Measurements from ENCODE around the gene AKAP13.

Gene AKAP13

DNA sequence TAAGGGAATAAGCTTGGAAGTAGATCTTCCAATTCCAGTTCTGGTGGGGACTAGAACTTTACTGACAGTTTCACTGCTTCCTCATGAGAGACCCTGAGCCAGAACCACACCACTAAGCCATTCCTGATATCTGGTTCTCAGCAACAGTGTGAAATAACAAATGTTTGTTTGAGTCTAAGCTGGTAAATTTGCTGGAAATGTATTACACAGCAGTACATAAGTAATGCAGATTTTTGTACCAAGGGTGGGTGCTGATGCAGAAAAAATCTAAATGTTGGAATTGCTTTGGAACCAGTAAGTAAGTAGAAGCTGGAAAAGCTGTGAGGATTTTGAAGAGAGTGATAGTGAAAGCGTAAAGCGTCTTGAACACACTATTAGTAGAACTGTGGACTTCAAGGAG is 14.4 kb upstream of the AKAP13 start:
- TF ChIP-seq, protein P1, sequence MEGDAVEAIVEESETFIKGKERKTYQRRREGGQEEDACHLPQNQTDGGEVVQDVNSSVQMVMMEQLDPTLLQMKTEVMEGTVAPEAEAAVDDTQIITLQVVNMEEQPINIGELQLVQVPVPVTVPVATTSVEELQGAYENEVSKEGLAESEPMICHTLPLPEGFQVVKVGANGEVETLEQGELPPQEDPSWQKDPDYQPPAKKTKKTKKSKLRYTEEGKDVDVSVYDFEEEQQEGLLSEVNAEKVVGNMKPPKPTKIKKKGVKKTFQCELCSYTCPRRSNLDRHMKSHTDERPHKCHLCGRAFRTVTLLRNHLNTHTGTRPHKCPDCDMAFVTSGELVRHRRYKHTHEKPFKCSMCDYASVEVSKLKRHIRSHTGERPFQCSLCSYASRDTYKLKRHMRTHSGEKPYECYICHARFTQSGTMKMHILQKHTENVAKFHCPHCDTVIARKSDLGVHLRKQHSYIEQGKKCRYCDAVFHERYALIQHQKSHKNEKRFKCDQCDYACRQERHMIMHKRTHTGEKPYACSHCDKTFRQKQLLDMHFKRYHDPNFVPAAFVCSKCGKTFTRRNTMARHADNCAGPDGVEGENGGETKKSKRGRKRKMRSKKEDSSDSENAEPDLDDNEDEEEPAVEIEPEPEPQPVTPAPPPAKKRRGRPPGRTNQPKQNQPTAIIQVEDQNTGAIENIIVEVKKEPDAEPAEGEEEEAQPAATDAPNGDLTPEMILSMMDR (IDR thresholded peaks at IDR 0.05; ENCODE audit: unreplicated experiment in 3 of 3), result no peak
- no peak overlapping the region for H3K4me3 Mint-ChIP-seq
- H3K9me3 Mint-ChIP-seq, result no peaks in the 10 kb centered on the region
- peaks cover 7% of the 10 kb centered on the region for H3K27me3 Mint-ChIP-seq (ENCODE audit: low read depth)
- no peaks in the 10 kb centered on the region for H3K36me3 Mint-ChIP-seq (ENCODE audit: low read depth)
- peaks cover 8% of the 10 kb centered on the region for H3K4me1 Mint-ChIP-seq
- H3K27ac Mint-ChIP-seq, result no peak overlapping the region

- no peak overlapping the region for H3K4me3 Mint-ChIP-seq
- no peak overlapping the region for H3K27ac Mint-ChIP-seq
- no peaks in the 10 kb centered on the region for H3K4me1 Mint-ChIP-seq
- H3K9me3 Mint-ChIP-seq, result no peaks in the 10 kb centered on the region
- no peaks in the 10 kb centered on the region for H3K36me3 Mint-ChIP-seq (ENCODE audit: low read depth)
- peaks cover 7% of the 10 kb centered on the region for H3K27me3 Mint-ChIP-seq (ENCODE audit: low read depth)
- TF ChIP-seq, protein P1 (IDR thresholded peaks at IDR 0.05; ENCODE audit: unreplicated experiment in 3 of 3), result no peak
Observed at GRCh38 chr15:85367741-85368140, 12.7 kb upstream of the AKAP13 start.

- no peaks in the 10 kb centered on the region for H3K9me3 Mint-ChIP-seq
- H3K36me3 Mint-ChIP-seq (ENCODE audit: low read depth), result no peaks in the 10 kb centered on the region
- no peak overlapping the region for H3K4me3 Mint-ChIP-seq
- no peak overlapping the region for H3K27ac Mint-ChIP-seq
- TF ChIP-seq, protein P1 (IDR thresholded peaks at IDR 0.05; ENCODE audit: unreplicated experiment in 3 of 3), result no peak
- H3K4me1 Mint-ChIP-seq, result peaks cover 6% of the 10 kb centered on the region
- H3K27me3 Mint-ChIP-seq (ENCODE audit: low read depth), result peaks cover 3% of the 10 kb centered on the region
Observed at GRCh38 chr15:85374831-85375230, 5.6 kb upstream of the AKAP13 start.

DNA sequence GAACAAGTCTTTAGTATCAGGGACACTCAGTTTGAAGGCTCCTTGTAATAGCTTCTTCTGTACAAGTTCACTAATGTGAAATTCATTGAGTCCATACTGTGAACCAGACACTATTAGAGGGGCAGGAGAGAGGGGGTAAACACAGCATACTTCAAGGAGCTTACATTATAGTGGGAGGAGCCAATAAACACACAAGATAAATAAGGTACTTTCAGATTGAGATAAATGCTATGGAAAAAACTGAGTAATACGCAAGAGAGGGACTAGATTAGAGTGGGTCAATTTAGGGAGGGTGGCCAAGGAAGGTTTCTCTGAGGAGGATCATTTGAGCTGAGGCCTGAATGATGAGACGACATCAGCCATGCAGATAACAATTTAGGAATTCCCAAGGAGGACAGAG is 3.1 kb upstream of the AKAP13 start:
- H3K9me3 Mint-ChIP-seq, result no peaks in the 10 kb centered on the region
- H3K27ac Mint-ChIP-seq, result peak overlapping the region in 2 of 3 experiments; percentile 2 to 8
- H3K4me3 Mint-ChIP-seq, result peak overlapping the region; percentile 20 to 58 (median 52)
- H3K36me3 Mint-ChIP-seq (ENCODE audit: low read depth), result no peaks in the 10 kb centered on the region
- TF ChIP-seq, protein P1 (IDR thresholded peaks at IDR 0.05; ENCODE audit: unreplicated experiment in 3 of 3), result no peak
- peaks cover 3% of the 10 kb centered on the region for H3K27me3 Mint-ChIP-seq (ENCODE audit: low read depth)
- H3K4me1 Mint-ChIP-seq, result peaks cover 16% of the 10 kb centered on the region

DNA sequence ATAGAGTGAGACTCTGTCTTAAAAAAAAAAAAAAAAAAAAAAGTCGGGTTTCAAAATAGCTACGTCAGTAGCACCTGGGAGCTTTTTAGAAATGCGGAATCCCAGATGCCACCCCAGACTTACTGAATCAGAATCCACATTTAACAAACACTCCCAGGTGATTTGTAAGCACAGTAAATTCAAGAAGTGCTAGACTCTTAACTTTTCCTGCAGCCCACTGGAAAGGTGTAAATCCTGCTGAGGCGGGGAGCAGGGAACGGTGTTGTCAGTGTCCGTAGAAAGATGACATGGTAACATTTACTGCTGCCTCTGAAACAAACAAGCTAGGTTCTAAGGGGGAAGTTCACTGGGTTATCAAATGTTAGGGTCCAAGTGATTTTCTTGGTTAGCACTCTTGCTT is 2.4 kb upstream of the AKAP13 start:
- Mint-ChIP-seq H3K36me3 (ENCODE audit: low read depth) (no peaks in the 10 kb centered on the region), H3K27ac (no peak overlapping the region), H3K4me1 (peaks cover 23% of the 10 kb centered on the region), H3K4me3 (peak overlapping the region in 1 of 3 experiments; percentile 13), H3K27me3 (ENCODE audit: low read depth) (peaks cover 3% of the 10 kb centered on the region), H3K9me3 (no peaks in the 10 kb centered on the region)
- TF ChIP-seq, protein P1 (IDR thresholded peaks at IDR 0.05; ENCODE audit: unreplicated experiment in 3 of 3), result no peak

DNA sequence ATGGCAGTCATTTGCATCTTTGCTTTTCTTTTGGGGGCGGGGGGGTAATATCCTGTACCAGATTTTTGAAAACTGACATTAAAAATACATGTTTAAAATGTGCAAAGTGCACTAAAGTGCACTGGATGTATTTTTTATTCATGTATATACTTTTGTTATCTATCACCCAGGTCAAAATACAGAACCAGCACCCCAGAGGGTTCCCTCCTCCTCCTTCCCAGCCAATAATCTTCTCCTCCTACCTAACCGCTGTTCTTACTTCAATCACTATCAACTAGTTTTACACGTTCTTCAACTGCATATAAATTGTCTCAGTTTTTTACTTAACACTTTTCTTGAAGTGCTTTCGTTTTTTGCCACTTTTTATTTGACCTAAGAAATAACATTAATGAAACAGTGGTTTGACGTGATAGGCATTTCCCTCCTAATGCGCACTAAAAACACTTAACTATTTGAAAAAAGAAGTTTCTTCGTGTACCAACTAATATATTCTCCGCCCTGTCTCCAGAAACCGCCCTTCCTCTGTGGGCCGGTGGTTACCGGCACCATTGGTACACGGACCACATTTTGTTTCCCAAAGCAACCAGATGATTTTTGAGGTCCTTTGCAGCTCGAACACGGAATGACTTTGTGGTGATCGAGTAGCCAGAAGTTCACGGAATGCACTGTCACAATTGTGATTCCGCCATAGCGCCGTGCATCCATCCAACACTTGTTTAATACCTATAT is 836 bp upstream of the AKAP13 start:
- no peaks in the 10 kb centered on the region for H3K9me3 Mint-ChIP-seq

More for the DNA sequence above, 836 bp upstream of the AKAP13 start:
- peak overlapping the region; percentile 11 to 95 (median 68) for H3K27ac Mint-ChIP-seq
- H3K36me3 Mint-ChIP-seq (ENCODE audit: low read depth), result peaks cover under 1% of the 10 kb centered on the region
- H3K27me3 Mint-ChIP-seq (ENCODE audit: low read depth), result peaks cover 3% of the 10 kb centered on the region
- peaks cover 33% of the 10 kb centered on the region for H3K4me1 Mint-ChIP-seq
- TF ChIP-seq, protein P1 (IDR thresholded peaks at IDR 0.05; ENCODE audit: unreplicated experiment in 3 of 3), result no peak
- H3K4me3 Mint-ChIP-seq, result peak overlapping the region; percentile 90 to 93 (median 90)
